ENCODE measurements around the gene PTPRM. TPM values are rescaled to one million over a fixed set of nuclear protein-coding genes. Genes with fewer than 3 reads are reported as not detected.

The PTPRM gene
- total RNA-seq, 1 experiment from 2014 or later, result 100.0 TPM

GRCh38 chr18:8454136-8454535 is 887.0 kb downstream of the PTPRM start:
- Mint-ChIP-seq H3K27ac (ENCODE audit: unreplicated experiment) (no peak overlapping the region), H3K9me3 (ENCODE audit: unreplicated experiment) (no peaks in the 10 kb centered on the region), H3K4me3 (ENCODE audit: unreplicated experiment) (no peak overlapping the region), H3K36me3 (ENCODE audit: insufficient read depth, unreplicated experiment) (peaks cover 4% of the 10 kb centered on the region), H3K4me1 (ENCODE audit: low read depth, unreplicated experiment) (no peaks in the 10 kb centered on the region), H3K27me3 (ENCODE audit: insufficient read depth, unreplicated experiment) (no peaks in the 10 kb centered on the region)
- no peak overlapping the region for H3K4me3 ChIP-seq (ENCODE audit: low read depth, low read length)
- ChIA-PET CTCF (no interaction called here), POLR2A (no interaction called here)
- H3K27me3 ChIP-seq (replicated peaks; ENCODE audit: control insufficient read depth, insufficient read depth, low read length), result no peaks in the 10 kb centered on the region
- no peak for DNase-seq
- no TSS peak for BruUV-seq (replicated peaks)
- H3K36me3 ChIP-seq (ENCODE audit: control insufficient read depth, insufficient read depth, low read length), result no peaks in the 10 kb centered on the region
- intact Hi-C loops (cut with micrococcal nuclease; ENCODE audit: unreplicated experiment), result no loop called here
- H3K9me3 ChIP-seq, result no peaks in the 10 kb centered on the region
- TF ChIP-seq CTCF (IDR thresholded peaks at IDR 0.05; ENCODE audit: insufficient read depth in 1 of 2, low read depth in 1 of 2, low read length in 1 of 2, severe bottlenecking in 1 of 2, unreplicated experiment in 1 of 2), result no peak
- H3K4me1 ChIP-seq, result no peaks in the 10 kb centered on the region

DNA sequence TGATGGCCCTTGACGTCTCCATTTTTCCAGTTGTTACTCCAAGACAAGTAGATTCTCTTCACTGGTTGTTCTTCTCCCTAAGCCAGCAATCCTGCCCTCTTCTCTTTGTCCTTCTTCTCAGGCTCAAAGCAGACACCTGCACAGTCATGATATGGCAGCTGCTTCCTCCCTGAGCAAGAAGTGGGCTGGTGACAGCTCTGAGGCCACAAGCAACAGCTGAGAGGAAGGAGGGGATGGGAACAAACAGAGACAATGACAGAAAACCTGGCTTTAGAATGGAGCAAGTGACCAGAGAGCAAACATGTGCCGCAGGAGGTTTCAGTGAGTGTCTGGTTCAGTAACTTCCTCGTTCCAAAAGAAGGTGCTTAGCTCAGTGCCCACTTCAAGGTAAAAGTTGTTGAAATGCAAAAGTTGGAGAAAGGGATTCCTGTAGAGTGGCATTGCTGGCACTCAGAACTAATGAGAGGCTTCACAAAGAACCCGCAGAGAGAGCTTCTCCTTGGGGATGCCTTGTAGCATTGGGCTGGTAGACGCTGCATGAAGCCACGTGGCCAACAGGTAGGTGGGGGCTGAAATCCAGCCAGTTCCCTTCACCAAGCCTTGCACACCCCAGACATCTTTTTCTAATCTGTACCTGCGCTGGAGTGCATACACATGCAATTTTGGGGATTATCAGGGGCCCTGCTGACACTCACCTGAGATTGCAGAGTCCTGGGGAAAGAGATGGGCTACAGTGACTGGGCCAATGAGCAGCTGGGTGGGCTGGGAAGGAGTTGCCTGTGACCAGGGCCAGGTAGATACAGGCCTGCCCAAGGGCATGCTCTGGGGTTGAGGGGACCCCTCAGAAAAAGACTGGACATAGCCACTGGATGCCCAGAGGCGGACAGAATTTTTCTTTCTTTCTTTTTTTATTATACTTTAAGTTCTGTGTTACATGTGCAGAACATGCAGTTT is 888.8 kb downstream of the PTPRM start:
- ChIA-PET POLR2A (no interaction called here), CTCF (no interaction called here)
- no peak for DNase-seq
- Histone ChIP-seq H3K27me3 (replicated peaks; ENCODE audit: control insufficient read depth, insufficient read depth, low read length) (no peaks in the 10 kb centered on the region), H3K4me3 (ENCODE audit: low read depth, low read length) (no peak overlapping the region), H3K4me1 (no peaks in the 10 kb centered on the region), H3K9me3 (no peaks in the 10 kb centered on the region), H3K36me3 (ENCODE audit: control insufficient read depth, insufficient read depth, low read length) (no peaks in the 10 kb centered on the region)
- H3K27me3 Mint-ChIP-seq (ENCODE audit: insufficient read depth, unreplicated experiment), result no peaks in the 10 kb centered on the region
- no peaks in the 10 kb centered on the region for H3K36me3 Mint-ChIP-seq (ENCODE audit: insufficient read depth, unreplicated experiment)
- no peak overlapping the region for H3K27ac Mint-ChIP-seq (ENCODE audit: unreplicated experiment)
- H3K9me3 Mint-ChIP-seq (ENCODE audit: unreplicated experiment), result no peaks in the 10 kb centered on the region
- intact Hi-C loops (cut with micrococcal nuclease; ENCODE audit: unreplicated experiment), result no loop called here
- no peaks in the 10 kb centered on the region for H3K4me1 Mint-ChIP-seq (ENCODE audit: low read depth, unreplicated experiment)
- no peak for TF ChIP-seq CTCF (IDR thresholded peaks at IDR 0.05; ENCODE audit: insufficient read depth in 1 of 2, low read depth in 1 of 2, low read length in 1 of 2, severe bottlenecking in 1 of 2, unreplicated experiment in 1 of 2)
- no TSS peak for BruUV-seq (replicated peaks)
- H3K4me3 Mint-ChIP-seq (ENCODE audit: unreplicated experiment), result no peak overlapping the region

All from Caco-2 (cell line).